ENCODE results near the gene TRDN.

TRDN gene

GRCh38 chr6:123662757-123663156, 26.0 kb upstream of the TRDN start:
- no peak overlapping the region for H3K4me3 ChIP-seq (ENCODE audit: low read depth, low read length)
- no peak for DNase-seq (ENCODE audit: low read depth)
- no peak for TF ChIP-seq CTCF (IDR thresholded peaks at IDR 0.05; ENCODE audit: insufficient read depth, low read depth, low read length, missing control alignments)

- no peak overlapping the region for H3K4me3 ChIP-seq (ENCODE audit: low read depth, low read length)
- no peak for TF ChIP-seq CTCF (IDR thresholded peaks at IDR 0.05; ENCODE audit: insufficient read depth, low read depth, low read length, missing control alignments)
- DNase-seq (ENCODE audit: low read depth), result no peak
Observed at GRCh38 chr6:123661105-123661891, 24.5 kb upstream of the TRDN start.

GRCh38 chr6:123659960-123660748, 23.4 kb upstream of the TRDN start:
- H3K4me3 ChIP-seq (ENCODE audit: low read depth, low read length), result no peak overlapping the region
- TF ChIP-seq CTCF (IDR thresholded peaks at IDR 0.05; ENCODE audit: insufficient read depth, low read depth, low read length, missing control alignments), result no peak
- no peak for DNase-seq (ENCODE audit: low read depth)

- DNase-seq (ENCODE audit: low read depth), result no peak
- no peak overlapping the region for H3K4me3 ChIP-seq (ENCODE audit: low read depth, low read length)
- no peak for TF ChIP-seq CTCF (IDR thresholded peaks at IDR 0.05; ENCODE audit: insufficient read depth, low read depth, low read length, missing control alignments)
Observed at GRCh38 chr6:123658848-123659247, 22.1 kb upstream of the TRDN start.

GRCh38 chr6:123655521-123656306, 19.0 kb upstream of the TRDN start:
- H3K4me3 ChIP-seq (ENCODE audit: low read depth, low read length), result no peak overlapping the region; the same call in 1 of the 2 replicates
- TF ChIP-seq CTCF (IDR thresholded peaks at IDR 0.05; ENCODE audit: insufficient read depth, low read depth, low read length, missing control alignments), result no peak
- no peak for DNase-seq (ENCODE audit: low read depth)

- H3K4me3 ChIP-seq (ENCODE audit: low read depth, low read length), result no peak overlapping the region
- DNase-seq (ENCODE audit: low read depth), result no peak
- no peak for TF ChIP-seq CTCF (IDR thresholded peaks at IDR 0.05; ENCODE audit: insufficient read depth, low read depth, low read length, missing control alignments)
Observed at GRCh38 chr6:123648723-123649122, 12.0 kb upstream of the TRDN start.
